Activated CD8-positive, alpha-beta memory T cell treated with anti-CD3 and anti-CD28 coated beads for 4 hours (primary cell): ENCODE measurements around the gene CHPT1.
"Not testable (repeated sequence)": the region's sequence is repeated elsewhere in the genome, so short reads cannot be mapped to it uniquely, and the experiment has no call there.

ENCODE experiments used
- DNase-seq, 2 donors: peaks; one replicate each; pipeline ENCODE4 v3.0.0-alpha.2; 2020; ENCODE audit warnings: low read depth in 2 of 2

The CHPT1 gene

DNA sequence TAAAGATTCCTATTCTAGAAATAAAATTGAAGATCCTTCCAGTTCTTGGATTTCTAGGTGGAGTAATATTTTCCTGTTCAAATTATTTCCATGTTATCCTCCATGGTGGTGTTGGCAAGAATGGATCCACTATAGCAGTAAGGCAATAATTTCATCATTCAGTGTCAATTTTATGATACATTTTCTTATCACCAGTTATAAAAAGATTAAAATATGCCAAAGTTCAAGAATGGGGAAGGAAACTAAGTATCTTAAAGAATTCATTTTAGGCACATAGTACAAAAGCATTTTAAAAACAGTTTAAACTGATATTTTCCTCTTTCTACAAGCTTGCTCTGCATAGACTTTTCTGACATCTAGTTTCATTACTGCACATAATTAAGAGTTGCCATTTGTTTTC, 22.7 kb downstream of the CHPT1 start:
- no peak for DNase-seq

DNA sequence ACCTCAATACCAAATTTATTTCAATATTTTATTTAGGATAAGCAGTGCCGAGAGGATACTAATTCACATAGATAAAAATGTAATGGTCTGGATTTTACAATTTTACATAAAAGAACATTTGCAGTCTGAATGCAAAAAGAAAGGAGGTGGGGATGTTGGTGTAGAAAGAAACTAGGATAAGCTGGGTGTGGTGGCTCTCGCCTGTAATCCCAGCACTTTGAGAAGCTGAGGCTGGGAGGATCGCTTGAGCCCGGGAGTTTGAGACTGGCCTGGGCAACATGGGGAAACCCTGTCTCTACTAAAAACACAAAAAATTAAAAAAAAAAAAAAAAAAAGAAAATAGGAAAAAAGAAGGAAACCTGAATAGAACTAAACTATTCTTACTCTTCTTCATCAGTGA, 25.0 kb downstream of the CHPT1 start:
- no peak for DNase-seq

- no peak for DNase-seq
Observed at GRCh38 chr12:101727098-101727497, 29.7 kb downstream of the CHPT1 start.

- DNase-seq, result no peak
Observed at GRCh38 chr12:101729842-101730241, 32.4 kb downstream of the CHPT1 start.

DNA sequence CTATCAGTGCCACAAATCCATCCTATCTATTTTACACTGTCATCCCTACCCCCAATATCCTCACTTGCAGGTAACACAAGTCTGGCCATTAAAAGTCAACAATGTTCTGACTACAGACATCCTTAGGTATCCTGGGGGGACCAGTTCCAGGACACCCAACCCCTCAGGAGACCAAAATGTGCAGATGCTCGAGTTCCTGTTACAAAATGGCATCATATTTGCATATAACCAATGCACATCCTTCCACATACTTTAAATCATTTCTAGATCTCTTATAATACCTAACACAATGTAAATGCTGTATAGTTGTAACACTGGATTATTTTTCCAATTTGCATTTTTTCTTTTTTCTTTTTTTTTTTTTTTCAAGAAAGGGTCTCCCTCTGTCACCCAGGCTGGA, 34.9 kb downstream of the CHPT1 start:
- no peak for DNase-seq

- DNase-seq, result no peak
Observed at GRCh38 chr12:101733166-101733565, 35.7 kb downstream of the CHPT1 start.

GRCh38 chr12:101734482-101734881, 37.0 kb downstream of the CHPT1 start:
- not testable (repeated sequence) for DNase-seq

DNA sequence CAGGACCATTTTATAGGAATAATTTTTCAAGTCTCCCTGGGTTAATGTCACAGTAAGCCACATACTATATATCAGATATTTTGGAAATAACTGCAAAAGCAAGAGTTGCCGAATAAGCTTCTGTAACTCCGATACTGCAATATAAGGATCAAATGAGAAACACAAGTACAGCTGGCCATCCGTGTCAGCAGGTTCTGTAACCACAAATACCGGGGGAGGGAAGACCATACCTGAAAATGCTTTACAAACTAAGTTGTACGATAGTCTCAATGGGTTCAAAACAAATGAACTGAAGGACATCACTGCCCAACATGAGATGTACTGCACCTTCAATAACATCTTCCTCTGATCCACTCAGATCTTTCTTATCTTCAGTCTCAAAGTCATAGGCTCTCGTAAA, 40.0 kb downstream of the CHPT1 start:
- DNase-seq, result no peak

- no peak for DNase-seq
Observed at GRCh38 chr12:101738920-101739665, 41.7 kb downstream of the CHPT1 start, which contains the start of gene SYCP3. SYCP3 (minus strand) TSS chr12:101739462; CDS start chr12:101737935, 1,527 bp downstream.

DNA sequence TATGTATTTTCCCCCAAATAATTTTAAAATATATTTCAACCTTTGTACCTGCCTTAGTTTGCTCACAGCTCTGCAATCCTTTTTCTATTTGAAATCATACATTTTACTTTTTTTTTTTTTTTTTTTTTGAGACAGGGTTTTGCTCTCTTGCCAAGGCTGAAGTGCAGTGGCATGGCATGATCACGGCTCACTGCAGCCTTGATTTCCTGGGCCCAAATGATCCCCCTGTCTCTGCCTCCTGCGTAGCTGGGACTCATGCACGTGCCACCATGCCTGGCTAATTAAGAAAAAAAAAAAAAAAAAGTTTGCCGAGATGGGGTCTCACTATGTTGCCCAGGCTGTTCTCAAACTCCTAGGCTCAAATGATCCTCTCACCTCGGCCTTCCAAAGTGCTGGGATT, 43.1 kb downstream of the CHPT1 start:
- no peak for DNase-seq

- no peak for DNase-seq
Observed at GRCh38 chr12:101740980-101741379, 43.5 kb downstream of the CHPT1 start.

DNA sequence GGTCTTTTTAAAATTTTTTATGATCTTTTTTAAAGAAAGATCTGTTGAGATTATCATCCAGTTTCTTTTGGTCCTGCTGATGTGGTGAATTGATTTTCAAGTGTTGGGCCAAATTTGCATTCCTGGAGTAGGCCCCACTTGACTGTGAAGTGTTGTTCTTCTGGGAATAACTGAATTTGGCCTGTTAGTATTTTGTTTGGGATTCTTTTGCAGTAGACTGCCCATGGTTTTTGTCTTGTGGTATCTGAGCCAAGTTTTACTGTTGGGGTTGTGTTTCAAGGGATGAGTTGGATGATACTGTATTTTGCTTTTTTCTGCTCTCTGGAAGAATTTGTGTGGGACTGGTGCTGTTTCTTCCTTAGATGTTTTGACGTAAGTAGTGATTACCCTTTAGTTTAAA, 45.8 kb downstream of the CHPT1 start:
- DNase-seq, result no peak

DNA sequence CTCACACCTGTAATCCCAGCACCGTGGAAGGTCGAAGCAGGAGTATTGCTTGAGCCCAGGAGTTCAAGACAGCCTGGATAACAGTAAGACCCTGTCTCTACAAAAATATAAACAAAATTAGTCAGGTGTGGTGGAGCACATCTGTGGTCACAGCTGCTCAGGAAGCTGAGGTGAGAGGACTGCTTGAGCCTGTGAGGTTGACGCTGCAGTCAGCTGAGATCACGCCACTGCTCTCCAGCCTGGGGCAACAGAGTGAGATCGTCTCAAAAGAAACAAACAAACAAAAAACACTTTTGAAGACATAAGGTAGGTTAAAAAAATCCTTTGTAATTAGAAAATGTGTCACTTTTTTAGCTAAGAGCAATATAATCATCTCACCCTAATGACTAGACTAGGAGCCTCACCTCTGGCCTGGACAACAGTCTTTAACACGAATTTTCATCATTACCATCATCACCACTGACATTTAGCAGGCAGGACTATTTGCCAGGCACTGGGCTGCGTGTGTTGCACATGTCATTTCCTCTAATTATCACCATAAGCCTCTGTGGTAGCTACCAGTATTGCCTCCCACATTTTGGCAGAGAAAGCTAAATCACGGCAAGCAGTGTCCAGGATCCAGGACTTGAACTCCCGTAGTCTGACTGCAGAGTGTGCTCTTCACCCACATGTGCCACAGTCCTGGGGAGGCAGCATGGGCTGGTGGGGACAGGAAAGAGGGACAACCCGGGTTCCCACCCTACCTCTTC, 46.5 kb downstream of the CHPT1 start:
- peak in 1 of 2 donors; percentile 1 for DNase-seq

DNA sequence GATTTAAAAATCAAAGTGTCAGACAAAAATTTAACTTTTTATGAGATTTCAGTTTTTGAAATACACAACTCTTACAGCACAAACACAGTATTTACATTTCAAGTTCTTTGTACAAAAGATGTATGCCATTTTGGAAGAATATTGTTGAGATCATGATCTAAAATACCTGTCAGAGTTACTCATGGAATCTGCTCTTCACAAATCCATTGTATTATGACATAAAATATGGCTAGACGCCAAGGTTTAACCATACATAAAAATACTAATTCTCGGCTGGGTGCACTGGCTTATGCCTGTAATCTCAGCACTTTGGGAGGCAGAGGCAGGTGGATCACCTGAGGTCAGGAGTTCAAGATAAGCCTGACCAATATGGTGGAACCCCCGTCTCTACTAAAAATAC, 48.0 kb downstream of the CHPT1 start:
- no peak for DNase-seq

GRCh38 chr12:101746196-101746595, 48.8 kb downstream of the CHPT1 start:
- no peak for DNase-seq

DNA sequence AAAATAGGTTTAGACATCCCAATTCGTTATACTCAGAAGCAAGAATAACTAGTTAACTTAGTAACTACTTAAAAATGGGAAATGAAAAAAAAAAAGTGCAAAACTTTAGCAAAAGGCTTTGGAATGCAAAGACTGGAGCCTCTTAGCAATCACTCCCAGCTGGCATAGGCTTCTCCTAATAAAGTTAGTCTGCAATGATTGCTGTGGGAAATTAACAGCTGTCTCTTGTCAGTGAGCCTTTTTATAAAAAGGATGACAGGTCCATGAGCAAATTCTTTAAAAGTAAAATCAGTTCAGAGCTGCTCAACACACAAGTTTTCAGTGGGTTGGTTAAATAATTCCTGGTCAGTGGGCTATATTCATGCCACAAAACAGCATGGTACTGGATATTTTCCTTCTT, 49.2 kb downstream of the CHPT1 start:
- no peak for DNase-seq

GRCh38 chr12:101747697-101748096, 50.3 kb downstream of the CHPT1 start:
- DNase-seq, result no peak

GRCh38 chr12:101748907-101749306, 51.5 kb downstream of the CHPT1 start:
- DNase-seq, result no peak

GRCh38 chr12:101749657-101750056, 52.2 kb downstream of the CHPT1 start:
- no peak for DNase-seq

DNA sequence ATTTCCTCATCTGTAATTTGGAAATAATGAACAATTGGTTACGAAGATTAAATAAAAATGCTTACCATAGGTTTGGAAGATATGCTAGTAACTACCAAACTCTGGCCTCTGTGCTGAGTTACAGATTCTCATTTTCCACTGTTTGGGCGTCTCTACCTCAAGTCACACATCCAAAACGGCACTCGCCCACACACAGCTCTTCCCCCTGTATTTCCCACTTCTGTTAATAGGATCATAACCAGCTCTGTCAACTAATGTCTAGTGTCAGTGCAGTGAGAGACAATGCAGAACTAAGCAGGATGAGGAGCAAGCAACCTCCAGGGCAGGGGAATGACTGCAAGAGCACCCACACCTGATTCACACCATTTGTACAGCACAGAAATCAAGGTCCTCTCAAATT, 52.7 kb downstream of the CHPT1 start:
- DNase-seq, result no peak

- no peak for DNase-seq
Observed at GRCh38 chr12:101759396-101760047, 62.1 kb downstream of the CHPT1 start.

DNA sequence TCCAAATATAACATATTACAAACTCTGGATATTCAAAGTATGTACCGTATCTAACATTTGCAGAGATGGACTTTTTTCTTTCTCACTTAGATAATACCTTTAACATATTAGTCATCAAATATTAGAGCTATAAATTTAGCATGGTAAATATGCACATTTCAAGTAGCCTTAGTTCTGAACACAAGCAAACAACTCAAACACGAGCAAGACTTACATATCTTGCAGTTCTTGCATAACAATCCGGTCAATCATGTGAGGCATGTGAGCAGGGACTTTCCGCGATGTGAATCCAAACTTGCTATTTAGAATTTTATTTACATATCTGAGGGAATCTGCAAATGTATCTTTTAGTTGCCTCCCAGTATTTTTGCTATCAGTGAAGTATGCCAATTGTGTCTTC, 63.9 kb downstream of the CHPT1 start:
- DNase-seq, result no peak

- DNase-seq, result no peak
Observed at GRCh38 chr12:101761781-101762180, 64.3 kb downstream of the CHPT1 start.
